GM12875 (cell line): ENCODE results near the gene NEDD9.

Experiments used
- H3K4me3 ChIP-seq: one replicate; pipeline ENCODE4 v1.5.1; 2011; ENCODE audit warnings: low read depth, low read length, control low read depth
- TF ChIP-seq, protein P1 (sequence below): IDR thresholded peaks from 2 replicates; pipeline ENCODE4 v1.5.1; 2011; ENCODE audit warnings: low read depth, mild to moderate bottlenecking, control low read depth, inconsistent platforms, low read length, moderate library complexity, borderline replicate concordance; ENCODE audit not compliant: insufficient read depth

The NEDD9 gene

DNA sequence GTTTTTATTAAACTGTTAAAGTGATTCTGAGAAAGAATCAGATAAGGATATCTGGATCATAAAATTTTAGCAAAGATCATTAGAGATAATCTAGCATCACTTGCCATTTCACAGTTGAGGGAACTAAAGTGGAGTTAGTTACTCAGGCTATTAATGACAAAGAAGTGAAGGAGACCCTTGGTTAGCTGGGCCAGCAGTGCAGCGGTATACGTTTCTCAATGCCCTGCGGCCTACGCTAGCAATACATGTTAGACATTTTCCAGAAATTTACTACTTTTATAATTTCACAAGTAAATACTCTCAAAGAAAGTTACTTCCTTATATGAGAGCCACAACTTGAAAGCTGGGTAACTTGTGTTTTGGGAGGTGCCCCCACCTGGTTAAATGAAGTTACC is 28.5 kb downstream of the NEDD9 start:
- TF ChIP-seq, protein P1, sequence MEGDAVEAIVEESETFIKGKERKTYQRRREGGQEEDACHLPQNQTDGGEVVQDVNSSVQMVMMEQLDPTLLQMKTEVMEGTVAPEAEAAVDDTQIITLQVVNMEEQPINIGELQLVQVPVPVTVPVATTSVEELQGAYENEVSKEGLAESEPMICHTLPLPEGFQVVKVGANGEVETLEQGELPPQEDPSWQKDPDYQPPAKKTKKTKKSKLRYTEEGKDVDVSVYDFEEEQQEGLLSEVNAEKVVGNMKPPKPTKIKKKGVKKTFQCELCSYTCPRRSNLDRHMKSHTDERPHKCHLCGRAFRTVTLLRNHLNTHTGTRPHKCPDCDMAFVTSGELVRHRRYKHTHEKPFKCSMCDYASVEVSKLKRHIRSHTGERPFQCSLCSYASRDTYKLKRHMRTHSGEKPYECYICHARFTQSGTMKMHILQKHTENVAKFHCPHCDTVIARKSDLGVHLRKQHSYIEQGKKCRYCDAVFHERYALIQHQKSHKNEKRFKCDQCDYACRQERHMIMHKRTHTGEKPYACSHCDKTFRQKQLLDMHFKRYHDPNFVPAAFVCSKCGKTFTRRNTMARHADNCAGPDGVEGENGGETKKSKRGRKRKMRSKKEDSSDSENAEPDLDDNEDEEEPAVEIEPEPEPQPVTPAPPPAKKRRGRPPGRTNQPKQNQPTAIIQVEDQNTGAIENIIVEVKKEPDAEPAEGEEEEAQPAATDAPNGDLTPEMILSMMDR: no peak

DNA sequence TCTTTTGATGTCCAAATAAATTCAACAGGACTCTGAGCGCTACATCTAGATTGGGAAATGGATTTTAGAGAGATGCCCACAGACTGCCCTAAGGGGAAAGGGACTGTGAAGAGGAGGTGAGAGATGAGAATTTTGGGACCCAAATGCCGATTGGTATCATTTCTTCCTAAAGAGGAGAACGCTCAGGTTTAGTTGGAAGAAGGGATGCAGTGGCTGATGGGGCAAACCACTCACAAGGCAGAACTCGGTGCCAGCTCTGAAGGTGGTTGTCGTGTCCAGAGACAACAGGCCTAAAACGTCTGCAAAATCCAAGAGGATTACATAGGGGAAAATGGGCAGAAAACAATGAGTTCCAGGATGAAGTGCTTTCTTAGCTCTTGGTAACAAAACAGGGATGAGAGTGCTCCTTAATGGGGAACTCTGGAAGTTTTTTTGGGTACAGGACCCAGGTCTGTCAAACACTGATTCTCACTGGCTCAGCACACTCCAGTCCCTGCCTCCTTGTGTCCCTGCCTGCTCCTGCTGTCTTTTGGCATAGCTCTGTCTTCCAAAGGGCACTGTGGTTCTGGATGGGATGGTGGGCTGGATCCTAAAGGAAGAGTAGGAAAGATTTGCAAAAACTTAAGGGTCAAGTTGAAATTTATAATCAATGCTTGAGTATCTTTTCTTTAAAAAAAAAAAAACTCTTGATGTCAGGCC is 29.0 kb downstream of the NEDD9 start:
- no peak overlapping the region for H3K4me3 ChIP-seq
- TF ChIP-seq, protein P1: no peak

More for the DNA sequence above, 28.5 kb downstream of the NEDD9 start:
- no peak overlapping the region for H3K4me3 ChIP-seq

DNA sequence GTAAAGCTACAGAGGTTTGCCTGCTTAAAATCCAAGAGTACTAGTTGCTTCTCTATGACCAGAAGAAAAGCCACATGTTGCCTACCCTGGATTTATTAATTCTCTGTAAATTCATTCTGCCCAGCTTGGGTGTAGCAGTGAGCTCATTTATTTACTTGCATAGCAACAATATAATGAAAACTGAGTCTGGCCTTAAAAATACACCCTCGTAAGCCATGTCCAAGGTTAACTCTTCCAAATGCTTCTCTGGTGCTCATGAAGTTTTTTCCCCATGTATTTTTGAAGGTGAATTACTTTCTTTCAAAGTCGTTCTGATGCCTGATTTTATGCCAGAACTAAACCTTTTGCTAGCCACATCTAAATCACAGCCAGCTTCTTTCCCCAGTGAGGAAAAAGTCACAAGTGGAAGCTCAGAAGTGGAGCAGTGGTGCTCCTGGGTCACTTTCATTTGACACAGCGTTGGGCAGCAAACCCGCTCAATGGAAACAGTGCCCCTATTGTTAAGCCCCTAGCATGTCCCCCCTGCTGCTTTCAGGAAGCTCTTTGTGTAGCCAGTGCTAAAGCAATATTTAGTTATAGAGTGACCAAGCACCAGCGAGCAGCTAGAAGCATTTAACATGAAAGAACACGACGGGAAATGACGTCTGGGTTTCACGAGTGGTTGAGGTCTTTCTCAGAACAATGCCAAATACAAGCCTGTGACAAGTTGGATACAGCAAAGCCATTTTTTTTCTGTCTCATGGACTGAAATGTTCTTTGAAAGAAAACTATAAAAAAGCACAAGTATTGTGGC is 29.8 kb downstream of the NEDD9 start:
- no peak overlapping the region for H3K4me3 ChIP-seq
- TF ChIP-seq, protein P1: no peak

DNA sequence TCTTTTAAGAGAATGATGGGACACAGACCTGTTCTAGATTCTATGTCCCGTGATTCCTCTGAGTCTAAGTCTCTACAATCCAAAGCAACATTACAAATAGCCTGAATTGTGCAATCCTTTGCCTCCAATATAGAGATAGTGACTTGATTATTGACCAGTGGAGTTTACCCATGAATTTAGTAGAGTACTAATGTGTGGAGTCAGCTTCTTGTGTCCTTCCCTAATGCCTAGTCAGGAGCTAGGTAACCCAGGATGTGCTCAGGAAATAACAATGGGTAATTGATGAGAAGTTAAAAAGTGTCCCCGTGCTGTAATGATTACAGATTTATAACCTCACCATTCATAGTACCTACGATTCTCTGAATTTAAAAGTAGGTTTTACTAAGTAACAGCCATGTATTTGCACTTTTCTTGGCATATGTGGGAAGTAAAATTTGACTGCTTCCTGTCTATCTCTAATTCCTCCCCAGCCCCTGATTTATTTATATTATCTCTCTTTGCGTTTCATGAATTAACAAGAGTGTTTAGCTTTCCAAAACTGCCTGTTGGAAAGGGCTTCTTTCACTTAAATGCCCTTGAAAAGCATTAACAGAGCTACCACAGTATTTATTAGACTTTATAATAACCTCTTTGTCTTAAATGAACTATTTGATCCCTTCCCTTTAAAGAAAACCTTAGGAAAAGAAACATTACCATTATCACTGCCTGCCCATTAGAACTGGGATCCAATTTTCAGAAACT is 30.5 kb downstream of the NEDD9 start:
- no peak overlapping the region for H3K4me3 ChIP-seq
- TF ChIP-seq, protein P1: no peak

DNA sequence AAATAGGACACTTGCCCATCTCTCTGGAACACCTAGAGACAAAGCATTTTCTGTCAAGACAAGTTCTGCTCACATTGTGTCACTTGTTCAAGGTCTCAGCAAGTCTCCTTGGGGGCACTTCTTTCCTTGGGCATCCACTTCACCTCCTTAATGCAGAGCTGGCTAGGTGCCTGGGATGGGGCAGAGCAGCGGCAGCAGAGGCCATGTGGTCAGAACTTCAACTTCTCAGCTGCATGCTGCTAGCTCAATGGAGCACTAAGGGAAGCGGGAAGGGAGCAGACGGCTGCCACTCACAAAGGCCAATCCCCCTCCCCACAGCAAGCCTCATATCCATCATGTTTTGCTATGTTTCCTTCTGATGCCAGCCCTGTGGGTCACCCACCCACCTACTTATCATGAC is 31.5 kb downstream of the NEDD9 start:
- H3K4me3 ChIP-seq: no peak overlapping the region
- TF ChIP-seq, protein P1: no peak

DNA sequence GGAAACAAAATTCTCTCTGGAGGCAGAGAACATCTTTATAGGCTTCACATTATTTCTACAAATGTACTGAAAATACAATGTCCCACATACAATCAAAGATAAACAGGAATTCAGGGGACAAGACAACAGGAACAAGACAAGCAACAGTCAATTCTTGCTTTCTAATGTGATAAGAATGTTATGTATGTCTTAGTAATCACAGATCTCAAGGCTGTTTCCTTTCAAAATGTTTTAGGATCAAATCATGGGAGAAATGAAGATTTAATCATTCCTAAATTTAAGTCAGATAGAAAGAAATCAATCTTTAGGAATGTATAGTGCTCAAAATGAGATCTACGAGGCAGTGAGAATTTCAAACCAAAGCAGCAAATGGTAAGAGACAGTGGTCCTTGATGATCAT is 32.1 kb downstream of the NEDD9 start:
- no peak overlapping the region for H3K4me3 ChIP-seq
- TF ChIP-seq, protein P1: no peak
